GM15510 (cell line): ENCODE data around the gene ZFP92.

Experiments used
- POLR2A ChIP-seq: IDR thresholded peaks from 3 replicates; pipeline ENCODE4 v1.6.1; 2011; ENCODE audit warnings: borderline replicate concordance; ENCODE audit not compliant: insufficient read length; ENCODE audit errors: extremely low read depth

The ZFP92 gene

DNA sequence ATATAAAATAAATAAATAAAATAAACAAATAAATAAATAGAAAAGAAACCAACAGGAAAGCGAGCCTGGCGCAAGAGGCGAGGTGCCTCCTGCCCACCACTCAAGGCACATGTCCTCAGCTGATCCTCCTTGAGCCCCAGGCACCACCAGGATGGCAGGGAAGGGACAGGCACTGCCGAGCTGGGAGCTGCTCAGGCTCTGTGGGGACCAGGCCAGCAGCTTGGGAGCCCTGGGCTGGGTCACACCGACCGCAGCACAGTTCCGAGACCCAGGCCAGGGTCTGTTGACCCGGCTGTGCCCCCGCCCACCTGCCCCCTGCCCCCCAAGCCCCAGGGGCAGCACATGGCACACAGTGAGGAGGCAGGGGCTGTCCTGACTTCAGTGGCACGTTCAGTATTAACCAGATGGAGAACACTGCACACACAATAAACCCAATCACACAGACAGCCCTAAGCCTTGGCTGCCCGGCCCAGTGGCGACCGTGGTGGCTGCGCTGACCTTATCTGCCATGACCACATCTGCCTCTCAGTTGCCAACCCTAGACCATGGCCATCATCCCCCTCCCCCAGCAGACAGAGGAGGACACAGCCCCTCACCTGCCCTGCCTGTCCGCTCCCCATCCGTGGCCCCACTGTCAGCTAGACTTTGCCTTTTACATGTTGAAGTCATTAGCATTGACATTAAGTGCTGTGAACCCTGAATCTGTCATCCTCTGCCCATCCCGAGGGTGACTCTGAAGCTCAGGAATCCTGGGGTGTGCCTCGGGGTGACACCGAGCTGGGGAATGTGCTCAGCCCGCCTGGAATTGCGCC lies 37.5 kb downstream of the ZFP92 start:
- no peak for TF ChIP-seq POLR2A

GRCh38 chrX:153449368-153450113 lies 38.3 kb downstream of the ZFP92 start:
- no peak for TF ChIP-seq POLR2A

GRCh38 chrX:153450114-153450948 lies 39.1 kb downstream of the ZFP92 start:
- TF ChIP-seq POLR2A = no peak

GRCh38 chrX:153450949-153451277 lies 39.6 kb downstream of the ZFP92 start:
- no peak for TF ChIP-seq POLR2A

GRCh38 chrX:153454901-153455550 lies 43.8 kb downstream of the ZFP92 start:
- no peak for TF ChIP-seq POLR2A

- TF ChIP-seq POLR2A = no peak
These were observed 44.3 kb downstream of the ZFP92 start for GRCh38 chrX:153455571-153455970.

- no peak for TF ChIP-seq POLR2A
These were observed 44.9 kb downstream of the ZFP92 start for GRCh38 chrX:153456161-153456560.

DNA sequence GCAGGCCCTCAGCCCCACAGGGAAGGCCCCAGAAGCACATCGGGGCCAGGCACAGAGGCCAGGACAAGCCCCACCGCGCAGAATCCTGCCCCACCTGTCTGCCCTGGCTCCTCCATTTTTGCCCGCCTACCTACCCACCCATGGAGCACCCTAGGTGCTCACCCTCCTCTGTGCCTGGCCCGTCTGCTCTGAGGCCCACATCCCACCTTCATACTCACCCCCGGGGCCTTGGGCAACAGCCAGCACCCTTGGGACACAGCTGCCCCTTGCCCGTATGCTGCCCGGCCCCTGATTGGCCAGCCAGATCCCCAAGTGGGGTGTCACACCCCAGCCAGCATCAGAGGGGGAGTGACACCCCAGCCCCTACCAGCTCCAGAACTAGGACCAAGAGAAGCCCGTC lies 45.4 kb downstream of the ZFP92 start:
- no peak for TF ChIP-seq POLR2A

DNA sequence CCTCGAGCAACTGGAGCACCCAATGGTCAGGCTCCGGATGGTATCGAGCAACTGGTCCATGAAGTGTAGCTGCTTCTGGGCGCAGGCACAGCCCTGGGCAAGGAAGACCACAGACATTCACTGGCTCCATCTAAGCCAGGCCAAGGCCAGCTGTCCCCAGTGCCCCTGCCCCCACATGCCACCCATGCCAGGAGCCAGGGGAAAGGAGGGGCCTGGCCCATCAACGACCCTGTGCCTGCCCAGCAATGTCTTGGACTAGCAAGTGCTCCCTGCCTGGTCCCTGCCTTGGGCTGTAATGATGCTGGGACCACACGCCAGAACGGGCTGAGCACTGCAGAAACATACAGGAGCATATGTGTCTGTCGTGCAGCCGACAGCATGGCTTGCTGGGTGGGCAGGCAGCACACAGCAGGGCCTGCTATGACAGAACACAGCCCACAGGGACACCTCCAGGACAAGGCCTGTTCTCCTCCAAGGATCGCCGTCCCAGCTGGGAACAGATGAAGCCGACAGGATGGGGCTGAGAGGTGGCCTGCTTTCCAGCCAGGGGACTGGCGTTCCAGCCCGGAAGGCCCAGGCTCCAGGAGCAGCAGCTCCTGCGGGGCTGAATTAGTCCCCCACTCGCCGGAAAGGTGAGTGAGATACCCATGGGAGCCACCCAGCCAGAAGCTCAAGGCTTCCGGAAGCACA lies 46.0 kb downstream of the ZFP92 start:
- TF ChIP-seq POLR2A = no peak

- no peak for TF ChIP-seq POLR2A
These were observed 46.7 kb downstream of the ZFP92 start for GRCh38 chrX:153457827-153458466.

DNA sequence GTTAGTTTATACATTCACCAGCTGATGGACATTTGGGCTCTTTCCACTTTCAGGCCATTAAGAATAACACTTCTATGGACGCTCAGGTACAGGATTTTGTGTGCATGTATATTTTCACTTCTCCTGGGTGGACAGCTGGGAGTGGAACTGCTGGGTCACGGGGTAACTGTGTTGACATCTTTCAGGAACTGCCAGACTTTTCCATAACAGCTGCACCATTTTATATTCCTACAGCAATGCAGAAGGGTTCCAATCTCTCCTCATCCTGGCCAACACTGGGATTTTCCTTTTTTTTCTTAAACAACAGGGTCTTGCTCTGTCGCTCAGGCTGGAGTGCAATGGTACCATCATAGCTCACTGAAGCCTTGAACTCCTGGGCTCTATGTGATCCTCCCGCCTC lies 47.2 kb downstream of the ZFP92 start:
- TF ChIP-seq POLR2A = no peak

DNA sequence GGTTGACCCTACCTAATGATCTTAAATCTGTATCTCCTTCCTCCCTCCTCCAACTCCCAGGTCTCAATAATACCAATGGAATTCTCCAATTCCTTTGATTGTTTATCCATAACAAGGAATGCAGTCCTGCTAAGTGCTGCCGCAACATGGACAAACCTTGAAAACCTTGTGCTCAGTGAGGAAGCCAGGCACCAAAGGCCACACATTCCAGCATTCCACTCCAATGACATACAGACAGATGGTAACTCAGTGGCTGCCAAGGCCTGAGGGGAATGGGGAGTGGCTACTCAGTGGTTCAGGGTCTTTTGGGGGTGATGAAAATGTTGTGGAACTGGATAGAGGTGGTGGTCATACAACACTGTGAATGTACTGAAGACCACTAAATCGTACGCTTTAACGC lies 48.7 kb downstream of the ZFP92 start:
- TF ChIP-seq POLR2A = no peak

DNA sequence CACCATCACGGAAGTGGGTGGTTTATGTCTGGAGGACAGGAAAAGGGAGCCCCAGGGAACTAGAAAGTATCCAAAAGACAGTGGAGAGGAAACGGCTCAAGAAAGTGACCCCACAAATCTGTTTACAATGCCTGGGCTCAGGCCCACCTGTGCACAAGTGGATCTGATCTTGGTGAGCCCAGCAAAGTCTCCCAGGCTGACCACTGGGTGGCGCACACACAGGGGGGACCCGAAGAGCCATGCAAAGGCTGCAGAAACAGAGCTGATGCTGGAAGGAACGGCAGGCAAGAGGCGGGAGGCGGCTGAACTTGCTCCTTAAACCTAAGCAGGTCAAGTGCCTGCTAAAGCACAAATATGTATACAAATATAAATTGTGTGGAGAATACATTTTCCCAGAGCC lies 49.6 kb downstream of the ZFP92 start:
- no peak for TF ChIP-seq POLR2A
